ENCODE measurements around the gene FCN3. TPM values are rescaled to one million over a fixed set of nuclear protein-coding genes. Genes with fewer than 3 reads are reported as not detected.
A peak's percentile ranks its signal among the peaks of the same experiment; 100 is the strongest.
"Not testable (repeated sequence)": the region's sequence is repeated elsewhere in the genome, so short reads cannot be mapped to it uniquely, and the experiment has no call there.

FCN3 gene
- total and polyA plus RNA-seq, 2 experiments from 2014 or later = 0.81 to 3.6 TPM

DNA sequence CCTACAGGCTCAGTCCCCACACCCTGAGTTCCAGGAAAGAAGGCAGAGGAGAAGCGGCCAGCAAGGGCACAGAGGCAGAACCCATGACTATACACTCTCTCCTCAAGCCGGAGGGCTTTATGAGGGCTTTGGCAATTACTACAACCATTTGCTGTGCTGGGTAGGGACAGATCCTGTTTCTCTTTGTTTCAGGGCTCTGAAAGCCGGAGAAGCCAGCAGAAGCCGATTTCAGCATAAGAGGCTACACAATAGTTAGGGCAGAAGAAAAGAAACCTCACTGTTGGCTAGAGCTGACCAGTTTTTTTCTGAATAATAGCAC, 31.7 kb upstream of the FCN3 start:
- TF ChIP-seq, protein P1, sequence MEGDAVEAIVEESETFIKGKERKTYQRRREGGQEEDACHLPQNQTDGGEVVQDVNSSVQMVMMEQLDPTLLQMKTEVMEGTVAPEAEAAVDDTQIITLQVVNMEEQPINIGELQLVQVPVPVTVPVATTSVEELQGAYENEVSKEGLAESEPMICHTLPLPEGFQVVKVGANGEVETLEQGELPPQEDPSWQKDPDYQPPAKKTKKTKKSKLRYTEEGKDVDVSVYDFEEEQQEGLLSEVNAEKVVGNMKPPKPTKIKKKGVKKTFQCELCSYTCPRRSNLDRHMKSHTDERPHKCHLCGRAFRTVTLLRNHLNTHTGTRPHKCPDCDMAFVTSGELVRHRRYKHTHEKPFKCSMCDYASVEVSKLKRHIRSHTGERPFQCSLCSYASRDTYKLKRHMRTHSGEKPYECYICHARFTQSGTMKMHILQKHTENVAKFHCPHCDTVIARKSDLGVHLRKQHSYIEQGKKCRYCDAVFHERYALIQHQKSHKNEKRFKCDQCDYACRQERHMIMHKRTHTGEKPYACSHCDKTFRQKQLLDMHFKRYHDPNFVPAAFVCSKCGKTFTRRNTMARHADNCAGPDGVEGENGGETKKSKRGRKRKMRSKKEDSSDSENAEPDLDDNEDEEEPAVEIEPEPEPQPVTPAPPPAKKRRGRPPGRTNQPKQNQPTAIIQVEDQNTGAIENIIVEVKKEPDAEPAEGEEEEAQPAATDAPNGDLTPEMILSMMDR (IDR thresholded peaks at IDR 0.05; ENCODE audit: low read depth, low read length) = no peak
- H3K9me3 ChIP-seq (ENCODE audit: low read depth) = no peaks in the 10 kb centered on the region
- H3K36me3 ChIP-seq = peaks cover 24% of the 10 kb centered on the region
- no peak overlapping the region for H3K4me3 ChIP-seq
- no peaks in the 10 kb centered on the region for H3K27me3 ChIP-seq
- peaks cover 19% of the 10 kb centered on the region for H3K4me1 ChIP-seq (ENCODE audit: low read depth)
- H3K27ac ChIP-seq = peak overlapping the region; percentile 88
- no peak for DNase-seq (ENCODE audit: low read depth in 1 of 2, low spot score in 1 of 2)

DNA sequence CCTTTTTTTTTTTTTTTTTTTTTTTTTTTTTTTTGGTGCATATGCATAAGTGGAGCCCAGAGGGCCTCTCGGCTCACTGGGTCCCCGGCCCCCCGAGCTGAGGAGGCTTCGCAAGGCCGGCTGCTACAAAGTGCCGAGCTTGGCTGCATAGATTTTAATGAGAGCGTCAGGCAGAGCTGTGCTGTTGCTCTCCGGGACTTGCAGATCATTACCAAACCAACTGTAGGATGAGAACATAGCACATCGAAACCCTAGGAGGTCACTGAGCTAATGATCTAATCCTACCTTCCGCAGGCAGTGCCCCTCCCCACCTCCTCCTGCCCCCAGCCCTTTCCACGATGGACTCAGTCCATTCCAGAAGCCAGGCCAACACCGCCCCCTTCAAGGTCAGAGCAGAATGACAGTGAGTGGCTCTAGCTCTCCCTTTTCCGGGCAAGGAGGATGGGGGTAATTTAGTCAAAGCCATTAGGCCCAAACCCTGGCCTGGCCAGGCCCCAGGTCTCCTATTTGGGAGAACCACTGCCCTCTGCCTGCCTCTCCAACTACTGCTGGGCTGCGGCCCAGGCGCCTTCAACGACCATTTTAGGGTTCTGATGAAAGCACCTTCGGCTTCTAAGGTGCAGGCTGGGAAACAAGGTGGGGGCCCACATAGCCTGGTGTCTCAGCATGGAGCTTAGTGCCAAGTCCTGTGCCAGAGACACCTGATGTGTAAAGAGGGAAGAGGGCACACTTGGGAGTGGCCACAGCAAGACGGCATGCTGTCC, 31.2 kb upstream of the FCN3 start:
- not testable (repeated sequence) for DNase-seq (ENCODE audit: low read depth in 1 of 2, low spot score in 1 of 2); H3K9me3 ChIP-seq (ENCODE audit: low read depth); H3K27me3 ChIP-seq; H3K4me3 ChIP-seq
- H3K36me3 ChIP-seq = peaks cover 20% of the 10 kb centered on the region
- peaks cover 19% of the 10 kb centered on the region for H3K4me1 ChIP-seq (ENCODE audit: low read depth)
- TF ChIP-seq, protein P1 (IDR thresholded peaks at IDR 0.05; ENCODE audit: low read depth, low read length) = peak; percentile 8
- peak overlapping the region; percentile 88 for H3K27ac ChIP-seq

DNA sequence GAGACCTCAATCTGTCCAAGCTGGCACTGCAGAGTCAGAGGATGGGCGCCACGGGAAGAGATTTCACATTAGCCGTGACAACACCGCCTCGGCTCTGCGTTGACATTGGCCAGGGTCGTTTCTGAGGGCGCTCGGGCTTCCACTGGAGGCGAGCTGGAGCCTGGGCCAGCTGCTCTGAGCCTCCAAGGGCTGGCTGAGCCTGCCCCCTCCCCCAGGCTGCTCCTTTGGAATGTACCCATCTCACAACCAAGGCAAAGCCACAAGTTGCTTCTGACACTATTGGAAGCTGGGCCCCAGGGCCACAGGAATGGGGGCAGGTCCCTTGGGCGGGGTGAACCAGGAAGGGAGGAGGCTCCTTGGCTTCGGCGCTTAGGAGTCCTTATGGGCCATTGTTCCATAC, 30.4 kb upstream of the FCN3 start:
- Histone ChIP-seq H3K27me3 (no peaks in the 10 kb centered on the region), H3K9me3 (ENCODE audit: low read depth) (no peaks in the 10 kb centered on the region), H3K27ac (peak overlapping the region; percentile 85), H3K36me3 (peaks cover 13% of the 10 kb centered on the region), H3K4me1 (ENCODE audit: low read depth) (peaks cover 19% of the 10 kb centered on the region), H3K4me3 (no peak overlapping the region)
- peak; percentile 49 to 87 for DNase-seq (ENCODE audit: low read depth in 1 of 2, low spot score in 1 of 2)
- TF ChIP-seq, protein P1 (IDR thresholded peaks at IDR 0.05; ENCODE audit: low read depth, low read length) = no peak

DNA sequence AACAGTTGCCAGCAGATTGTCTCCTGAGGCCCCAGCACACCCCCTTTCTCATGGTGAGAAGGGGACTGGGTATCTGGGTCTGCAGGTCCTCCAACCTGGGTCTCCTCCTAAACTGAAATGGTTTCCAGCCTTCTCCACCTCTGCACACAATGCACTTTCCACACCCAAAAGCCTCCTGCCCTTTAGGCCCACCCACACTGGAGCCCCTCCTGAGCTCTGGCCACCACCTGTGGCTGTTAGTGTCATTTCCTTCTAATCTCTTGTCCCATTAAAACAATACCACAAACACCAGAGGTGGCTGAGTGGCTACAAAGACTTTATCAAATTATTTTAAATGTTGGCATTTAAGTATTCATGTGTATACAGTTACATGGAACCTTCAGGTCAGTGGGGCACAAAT, 29.3 kb upstream of the FCN3 start:
- peaks cover 9% of the 10 kb centered on the region for H3K36me3 ChIP-seq
- no peaks in the 10 kb centered on the region for H3K9me3 ChIP-seq (ENCODE audit: low read depth)
- H3K27me3 ChIP-seq = no peaks in the 10 kb centered on the region
- H3K27ac ChIP-seq = peak overlapping the region; percentile 85
- DNase-seq (ENCODE audit: low read depth in 1 of 2, low spot score in 1 of 2) = no peak
- H3K4me1 ChIP-seq (ENCODE audit: low read depth) = peaks cover 26% of the 10 kb centered on the region
- H3K4me3 ChIP-seq = no peak overlapping the region
- TF ChIP-seq, protein P1 (IDR thresholded peaks at IDR 0.05; ENCODE audit: low read depth, low read length) = no peak

DNA sequence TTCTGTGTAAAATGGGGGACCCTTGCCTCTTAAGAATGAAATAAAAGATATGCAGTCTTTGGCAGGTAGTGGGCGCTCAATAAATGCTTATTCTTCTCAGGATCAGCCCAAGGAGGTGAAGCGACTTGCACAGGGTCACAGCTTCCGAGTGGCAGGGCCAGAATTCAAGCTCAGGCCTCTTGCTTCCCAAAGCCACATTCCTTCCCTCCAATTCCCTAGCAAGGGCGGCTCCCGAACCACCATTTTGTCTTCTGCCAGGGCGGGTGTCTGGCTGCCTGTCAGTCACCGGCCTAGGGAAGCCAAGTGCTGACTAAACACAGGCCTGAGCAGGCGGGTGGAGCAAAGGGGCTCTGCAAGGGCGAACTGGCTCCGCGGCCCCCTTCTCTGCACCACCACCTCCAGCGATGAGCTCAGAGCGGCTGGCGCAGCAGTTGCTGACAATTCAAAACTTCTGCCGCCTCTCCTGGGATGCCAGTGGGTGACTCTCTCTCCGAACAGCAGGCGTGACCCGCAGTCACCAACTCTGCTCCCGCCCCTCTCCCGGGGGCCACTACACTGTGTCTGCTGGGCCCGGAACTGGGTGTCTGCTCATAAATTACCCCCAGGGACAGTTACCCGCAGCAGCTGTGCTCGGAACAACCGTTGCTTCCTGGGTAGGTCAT, 28.6 kb upstream of the FCN3 start:
- Histone ChIP-seq H3K9me3 (ENCODE audit: low read depth) (no peaks in the 10 kb centered on the region), H3K27me3 (no peaks in the 10 kb centered on the region), H3K36me3 (peaks cover 9% of the 10 kb centered on the region), H3K4me3 (no peak overlapping the region), H3K4me1 (ENCODE audit: low read depth) (peaks cover 27% of the 10 kb centered on the region), H3K27ac (peak overlapping the region; percentile 85)
- DNase-seq (ENCODE audit: low read depth in 1 of 2, low spot score in 1 of 2) = peak; percentile 30 to 56
- TF ChIP-seq, protein P1 (IDR thresholded peaks at IDR 0.05; ENCODE audit: low read depth, low read length) = peak; percentile 33

All from cardiac muscle cell (in vitro differentiated cells and primary cell).